ENCODE measurements around the gene HEXA.
A peak's percentile ranks its signal among the peaks of the same experiment; 100 is the strongest.

HEXA gene

DNA sequence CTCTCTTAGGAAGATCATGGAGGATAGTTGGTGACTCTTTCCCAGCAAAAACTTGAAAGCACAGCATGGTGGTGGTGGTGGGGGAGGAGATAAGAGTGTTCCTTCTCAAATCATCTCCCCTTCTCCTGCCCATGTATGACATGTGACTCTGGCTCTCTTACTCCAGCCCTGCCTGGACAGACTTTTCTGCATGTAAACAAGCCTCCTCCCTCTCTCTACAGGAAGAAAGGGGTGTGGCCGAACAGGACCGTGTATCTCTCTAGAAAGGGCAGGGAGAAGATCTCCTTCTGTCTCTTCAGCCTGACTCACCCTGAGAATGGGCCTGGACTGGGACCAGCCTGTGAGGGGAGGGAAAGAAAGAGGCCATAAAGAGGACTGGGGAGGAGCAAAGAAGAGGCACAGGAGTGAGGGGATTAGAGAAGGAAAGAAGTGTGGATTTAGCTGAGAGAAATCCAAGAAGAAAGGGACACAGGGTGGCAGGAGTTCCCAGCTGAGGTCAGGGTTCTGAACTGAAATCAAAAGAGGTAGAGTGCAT, 57.3 kb downstream of the HEXA start:
- no peak for DNase-seq

DNA sequence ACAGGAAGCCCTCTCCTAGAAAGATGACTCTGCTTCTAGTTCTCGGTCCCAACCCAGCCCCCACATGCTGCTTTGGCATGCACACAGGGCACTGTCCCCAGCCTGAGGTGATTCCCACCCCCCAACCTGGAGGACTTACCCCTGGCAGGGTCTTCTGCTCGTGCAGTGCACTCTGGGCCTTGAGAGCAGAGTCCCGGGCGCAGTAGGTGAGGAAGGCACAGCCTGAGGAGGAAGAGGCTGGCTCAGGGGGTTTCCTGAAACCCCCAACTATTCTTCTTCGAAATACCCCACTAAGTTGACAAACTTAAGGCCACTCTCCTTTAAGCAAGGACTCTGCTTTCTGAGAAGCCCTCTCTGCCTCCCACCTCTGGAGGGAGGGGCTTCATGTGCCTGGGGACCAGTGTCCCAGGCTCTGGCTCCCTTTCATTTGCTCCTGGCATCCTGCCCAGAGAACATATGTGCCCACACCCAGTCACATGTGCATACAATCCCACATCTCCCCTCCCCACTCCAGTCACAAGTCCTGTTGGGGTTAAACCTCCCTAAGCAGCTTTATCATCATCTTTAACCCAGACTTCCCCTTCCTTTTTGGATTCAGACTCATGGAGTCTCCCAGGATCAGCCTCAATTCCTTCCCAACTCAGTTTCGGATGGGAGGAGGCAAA, 60.0 kb downstream of the HEXA start:
- DNase-seq: peak; percentile 93

DNA sequence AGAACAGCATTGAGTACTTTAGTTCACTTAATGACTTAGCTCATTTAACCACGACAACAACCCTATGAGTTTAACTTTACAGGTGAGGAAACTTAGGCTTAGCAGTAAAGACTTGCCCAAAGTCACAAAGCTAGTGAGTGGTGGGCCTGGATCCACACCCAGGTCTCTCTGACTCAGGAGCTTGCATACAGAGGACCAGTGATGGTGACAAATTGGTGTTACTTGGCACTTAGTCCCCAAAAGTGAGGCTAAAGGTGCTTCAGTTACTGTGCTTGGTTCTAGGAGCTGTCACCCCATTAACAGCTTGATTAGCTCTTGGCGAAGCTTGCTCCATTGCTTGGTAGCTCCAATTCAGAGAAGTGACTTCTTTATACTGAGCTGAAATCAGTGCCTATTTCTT, 61.9 kb downstream of the HEXA start:
- no peak for DNase-seq

GRCh38 chr15:72313448-72313840, 62.4 kb downstream of the HEXA start:
- DNase-seq: no peak

DNA sequence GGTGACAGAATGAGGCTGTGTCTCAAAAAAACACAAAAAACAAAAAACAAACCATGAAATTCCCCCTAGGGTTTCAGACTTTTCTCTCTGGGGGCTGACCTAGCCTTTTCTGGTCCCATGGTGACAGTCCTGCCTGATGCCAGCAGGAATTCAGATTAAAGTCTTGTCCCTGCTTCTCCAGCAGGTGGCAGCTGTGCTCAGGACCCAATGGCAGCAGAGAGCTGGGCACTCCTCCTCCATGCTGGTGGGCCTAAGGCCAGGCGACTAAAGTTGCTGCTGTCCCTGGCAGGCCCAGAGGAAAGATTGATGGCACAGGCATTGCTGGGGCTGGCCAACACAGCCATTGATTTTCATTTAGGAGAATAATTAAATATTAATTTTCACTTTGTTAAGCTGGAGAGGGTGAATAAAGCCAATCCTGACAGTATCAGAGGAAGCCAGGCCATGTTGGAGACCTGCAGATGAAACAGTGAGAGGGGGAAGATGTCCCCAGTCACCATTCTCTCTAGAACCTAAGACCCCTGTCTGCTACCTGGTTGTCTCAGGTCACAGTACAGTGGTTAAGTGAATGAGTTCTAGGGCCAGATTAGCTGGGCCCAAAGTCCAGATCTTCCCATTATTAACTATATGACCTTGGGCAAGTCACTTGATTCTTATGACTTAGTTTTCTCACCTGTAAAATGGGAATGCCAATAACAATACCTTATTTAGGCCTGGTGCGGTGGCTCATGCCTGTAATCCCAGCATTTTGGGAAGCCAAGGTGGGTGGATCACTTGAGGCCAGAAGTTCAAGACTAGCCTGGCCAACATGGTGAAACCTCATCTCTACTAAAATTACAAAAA, 63.0 kb downstream of the HEXA start:
- DNase-seq: peak; percentile 48

DNA sequence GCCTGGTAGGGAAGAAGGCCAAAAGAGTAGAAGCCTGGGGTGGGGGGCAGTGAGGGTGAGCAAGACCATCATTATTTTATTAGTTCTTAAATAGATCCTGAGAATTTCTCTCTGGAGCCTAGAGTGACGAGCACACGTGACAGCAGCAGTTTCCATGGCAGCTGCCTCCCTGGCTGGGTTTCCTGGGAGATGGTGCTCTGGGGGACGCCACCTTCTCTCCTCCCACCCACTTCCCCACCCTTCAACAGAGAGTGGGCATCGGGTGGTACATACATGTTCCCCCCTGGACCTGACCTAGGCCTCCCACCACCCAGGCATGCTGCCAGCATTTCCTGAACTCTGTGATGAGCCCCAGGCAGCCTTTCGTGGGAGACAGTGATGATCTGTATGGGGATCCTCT, 68.8 kb downstream of the HEXA start:
- no peak for DNase-seq

DNA sequence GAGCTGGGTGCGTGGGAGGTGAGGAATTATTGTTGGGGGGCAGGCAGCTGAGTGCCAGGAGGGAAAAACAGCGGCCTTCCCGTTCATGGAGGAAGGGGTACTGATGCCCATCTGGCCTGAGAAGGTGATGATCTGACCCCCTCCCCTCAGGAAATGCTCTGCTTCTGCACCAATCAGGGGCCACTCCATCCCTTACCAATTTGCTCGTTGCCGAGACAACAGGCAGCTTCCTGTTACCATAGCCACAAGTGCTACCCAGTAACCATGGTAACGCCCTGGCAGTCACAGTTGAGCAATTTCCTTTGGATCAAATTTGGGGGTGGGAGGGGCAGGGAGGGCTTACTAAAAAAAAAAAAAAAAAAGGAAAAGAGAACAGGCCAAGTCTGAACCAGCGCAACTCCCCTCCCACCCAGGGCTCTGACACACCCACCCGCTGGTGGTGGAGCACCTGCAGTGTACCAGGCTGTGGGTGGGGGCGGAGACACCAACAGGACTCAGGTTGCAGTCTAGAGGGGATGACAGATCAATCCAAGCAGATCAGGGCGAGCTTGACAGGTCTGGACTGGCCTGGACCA, 69.5 kb downstream of the HEXA start:
- peak; percentile 59 for DNase-seq

DNA sequence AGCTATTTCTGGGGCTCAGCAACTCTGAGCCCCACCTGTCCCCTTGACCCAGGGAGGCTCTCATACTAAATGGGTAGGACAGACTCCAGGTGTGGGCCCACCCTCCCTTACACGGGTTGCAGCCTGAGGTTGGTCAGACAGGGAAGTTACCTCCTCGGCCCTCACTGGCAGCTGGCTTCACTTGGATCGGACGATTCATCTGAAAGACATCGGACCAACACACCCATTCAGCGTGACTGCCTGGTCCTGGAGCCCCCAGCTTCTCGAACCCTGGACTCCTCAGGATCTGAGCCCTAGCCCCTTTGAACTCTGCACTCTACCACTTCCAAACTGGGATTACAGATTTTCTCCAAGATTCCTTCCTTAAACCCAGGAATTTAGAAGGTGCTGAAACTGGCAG, 71.2 kb downstream of the HEXA start:
- no peak for DNase-seq

GRCh38 chr15:72302955-72303354, 72.9 kb downstream of the HEXA start:
- DNase-seq: no peak
